GM15510 (cell line): Measurements from ENCODE around the gene DBNDD2.
A peak's percentile ranks its signal among the peaks of the same experiment; 100 is the strongest.

Experiments used
- POLR2A ChIP-seq: IDR thresholded peaks from 3 replicates; pipeline ENCODE4 v1.6.1; 2011; ENCODE audit warnings: borderline replicate concordance; ENCODE audit not compliant: insufficient read length; ENCODE audit errors: extremely low read depth

The DBNDD2 gene

DNA sequence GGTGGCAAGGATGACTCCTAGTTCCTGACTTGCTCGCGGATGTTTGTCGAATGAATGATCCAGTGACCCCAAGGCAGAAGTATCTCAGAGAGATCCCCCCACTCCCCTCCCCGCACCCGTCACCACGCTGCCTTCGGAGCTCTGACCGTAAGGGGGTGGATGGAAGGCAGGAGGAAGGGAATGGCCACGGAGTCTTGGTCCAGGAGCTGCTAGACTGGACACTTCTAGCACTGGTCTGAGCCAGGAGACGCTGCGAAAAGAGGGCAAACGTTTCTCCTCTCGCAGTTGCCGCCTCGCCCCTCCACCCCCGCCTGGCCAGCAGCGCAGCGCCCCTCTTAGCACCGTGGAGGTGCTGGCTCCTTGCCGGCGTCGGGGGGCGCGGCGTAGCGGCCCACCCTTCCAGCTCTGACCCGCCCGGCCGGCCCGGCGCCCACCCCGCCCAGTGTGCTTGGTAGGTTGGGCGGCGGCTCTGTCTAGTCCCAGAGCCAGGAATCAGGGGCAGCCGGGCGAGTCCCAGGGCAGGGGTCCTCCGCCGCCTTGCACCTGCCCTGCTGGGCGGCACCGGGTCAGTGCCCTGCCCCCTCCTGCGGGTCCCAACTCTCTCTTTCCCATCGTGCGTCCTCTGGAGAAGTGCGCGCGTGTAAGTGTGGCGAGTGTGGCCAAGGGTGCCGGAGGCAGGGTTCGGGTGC, 2.4 kb upstream of the DBNDD2 start:
- TF ChIP-seq POLR2A: no peak

DNA sequence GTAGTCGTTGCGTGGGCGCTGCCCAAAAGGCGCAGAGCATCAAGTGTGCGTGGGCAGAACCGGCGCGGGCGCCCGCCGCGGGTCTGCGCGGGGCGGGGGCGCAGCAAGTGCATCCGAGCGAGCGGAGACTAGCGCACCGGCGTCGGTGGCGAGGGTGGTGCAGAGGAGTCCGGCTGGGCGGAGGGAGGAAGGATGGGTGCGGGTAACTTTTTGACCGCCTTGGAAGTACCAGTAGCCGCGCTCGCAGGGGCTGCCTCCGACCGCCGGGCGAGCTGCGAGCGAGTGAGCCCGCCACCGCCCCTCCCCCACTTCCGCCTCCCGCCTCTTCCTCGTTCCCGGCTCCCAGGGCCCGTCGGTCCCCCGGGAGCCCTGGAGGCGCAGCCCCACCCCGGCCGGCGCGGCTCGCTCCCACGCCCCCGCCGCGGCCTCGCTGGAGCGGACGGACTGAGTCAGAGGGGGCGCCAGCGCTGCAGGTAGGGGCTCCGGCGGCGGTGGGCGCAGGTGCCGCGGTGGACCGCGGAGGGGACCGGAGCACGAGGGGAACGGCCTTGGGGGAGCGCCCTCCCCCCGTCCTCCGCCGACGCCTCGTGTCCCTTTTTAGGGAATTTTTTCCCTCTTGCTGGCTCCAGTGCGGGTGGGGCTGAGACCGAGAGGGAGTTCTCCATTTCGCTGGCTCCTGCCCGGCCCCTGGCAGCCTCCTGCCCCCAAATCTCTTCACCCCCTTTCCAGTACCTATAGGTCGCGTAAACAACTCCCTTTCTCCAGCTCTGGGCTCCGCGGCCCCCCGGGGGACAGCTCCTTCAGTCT, 1.6 kb upstream of the DBNDD2 start:
- TF ChIP-seq POLR2A: no peak

DNA sequence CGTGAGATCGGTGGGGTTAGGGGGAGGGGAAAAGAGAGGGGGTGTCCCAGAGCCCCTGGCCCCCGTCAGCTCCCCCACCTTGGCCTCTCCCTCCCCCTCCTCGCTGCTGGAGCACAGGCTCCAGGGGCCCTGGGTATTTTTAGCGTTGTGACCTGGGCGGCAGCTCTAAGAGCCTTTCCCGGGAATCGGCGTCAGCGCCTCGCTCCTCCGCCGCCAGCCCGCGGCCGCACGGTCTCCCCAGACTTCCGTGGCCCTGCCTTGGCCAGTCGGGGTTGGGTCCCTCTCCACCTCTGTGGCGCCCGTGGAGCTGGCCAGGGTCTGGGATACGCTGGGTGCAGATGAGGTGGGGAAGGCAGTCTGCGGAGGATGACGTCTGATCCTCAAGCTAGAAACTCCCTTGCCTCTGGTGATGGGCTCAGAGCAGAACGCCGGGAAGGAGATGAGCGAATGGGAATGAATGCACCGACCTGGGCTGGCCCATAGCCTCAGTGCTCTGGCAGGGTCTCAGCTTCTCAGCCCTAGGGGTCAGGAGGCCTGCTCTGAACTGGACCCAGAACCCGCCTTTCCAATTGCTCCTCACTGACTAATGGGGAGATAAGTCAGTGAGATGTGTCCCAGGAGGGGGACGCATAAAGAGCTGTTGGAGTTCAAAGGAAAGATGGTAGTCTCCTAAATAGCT, 883 bp upstream of the DBNDD2 start:
- no peak for TF ChIP-seq POLR2A

DNA sequence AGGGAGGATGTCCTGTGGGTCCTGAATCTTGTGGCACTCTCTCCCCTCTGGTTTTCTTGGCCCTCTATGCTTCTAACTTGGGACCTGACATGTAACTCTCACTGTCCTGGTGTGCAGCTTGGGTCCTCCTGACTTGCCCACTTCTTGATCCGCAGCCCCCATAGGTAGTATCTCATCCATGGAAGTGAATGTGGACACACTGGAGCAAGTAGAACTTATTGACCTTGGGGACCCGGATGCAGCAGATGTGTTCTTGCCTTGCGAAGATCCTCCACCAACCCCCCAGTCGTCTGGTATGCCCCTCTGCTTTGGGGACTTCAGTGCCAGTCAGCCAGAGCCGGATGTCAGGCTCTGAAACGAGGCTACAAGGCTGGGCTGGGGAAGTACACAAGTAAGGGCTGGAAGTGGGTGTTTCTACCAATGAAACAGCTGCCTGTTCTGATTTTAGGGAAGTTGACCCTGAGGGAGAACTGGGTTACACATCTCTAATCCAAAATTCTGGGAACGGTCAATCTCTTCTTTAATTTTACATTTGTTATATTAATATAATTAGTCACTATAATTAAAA, 641 bp downstream of the DBNDD2 start:
- no peak for TF ChIP-seq POLR2A

DNA sequence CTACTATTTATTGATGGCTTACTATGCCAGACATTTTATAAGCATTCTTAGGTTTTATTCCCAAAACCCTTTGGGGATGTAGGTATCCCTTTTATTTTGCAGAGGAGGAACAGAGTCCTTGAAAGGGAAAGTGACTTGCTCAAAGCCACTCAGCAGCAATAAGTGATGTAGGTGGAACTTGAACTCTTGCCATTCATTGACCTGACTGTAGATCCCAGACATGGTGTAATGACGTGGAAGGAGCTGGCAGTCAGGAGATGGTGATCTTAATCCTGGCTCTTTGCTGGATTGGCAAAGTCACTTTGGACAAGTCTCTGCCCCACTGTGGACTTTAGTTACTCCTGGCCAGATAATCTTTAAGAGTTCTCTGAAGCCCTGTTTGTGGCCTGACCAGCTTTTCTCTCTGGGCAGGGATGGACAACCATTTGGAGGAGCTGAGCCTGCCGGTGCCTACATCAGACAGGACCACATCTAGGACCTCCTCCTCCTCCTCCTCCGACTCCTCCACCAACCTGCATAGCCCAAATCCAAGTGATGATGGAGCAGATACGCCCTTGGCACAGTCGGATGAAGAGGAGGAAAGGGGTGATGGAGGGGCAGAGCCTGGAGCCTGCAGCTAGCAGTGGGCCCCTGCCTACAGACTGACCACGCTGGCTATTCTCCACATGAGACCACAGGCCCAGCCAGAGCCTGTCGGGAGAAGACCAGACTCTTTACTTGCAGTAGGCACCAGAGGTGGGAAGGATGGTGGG, 1.6 kb downstream of the DBNDD2 start:
- no peak for TF ChIP-seq POLR2A

DNA sequence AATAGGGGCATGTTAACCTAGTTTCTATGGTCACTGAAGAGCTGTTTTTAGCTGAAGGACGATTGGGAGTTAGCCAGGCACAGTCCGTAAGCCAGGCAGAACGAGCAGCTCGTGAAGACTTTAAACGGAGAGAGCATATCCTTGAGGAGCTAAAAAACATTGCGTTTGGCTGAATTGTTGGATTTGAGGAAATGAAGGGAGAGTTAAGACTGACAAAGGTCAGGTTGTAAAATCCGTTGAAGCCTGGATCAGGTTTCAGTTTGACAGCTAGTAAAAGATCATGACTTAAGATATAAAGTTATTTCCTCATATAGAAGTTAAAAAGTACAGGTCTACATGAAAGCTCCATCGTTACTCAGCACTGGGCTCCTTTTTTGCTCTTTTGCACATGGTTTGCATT, 2.8 kb downstream of the DBNDD2 start:
- TF ChIP-seq POLR2A: no peak

DNA sequence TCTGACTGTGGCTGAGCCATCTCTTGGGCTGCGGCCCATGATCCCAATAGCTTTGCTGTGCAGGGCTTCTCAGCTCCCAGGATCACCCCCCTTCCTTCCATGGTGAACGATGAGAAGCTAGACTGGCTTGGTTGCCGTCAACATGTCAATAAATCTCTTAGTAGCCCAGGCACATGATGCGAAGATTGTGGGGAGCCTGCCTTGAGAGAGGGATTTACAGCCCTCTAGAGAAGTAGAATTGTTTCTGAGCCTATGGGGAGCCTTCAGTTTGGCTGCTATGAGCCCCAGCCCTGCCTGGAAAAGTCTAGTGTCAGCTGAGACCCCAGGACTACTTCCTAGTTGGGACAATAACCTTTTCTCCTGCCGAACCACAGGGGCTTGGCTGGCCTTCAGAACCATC, 4.6 kb downstream of the DBNDD2 start:
- no peak for TF ChIP-seq POLR2A

DNA sequence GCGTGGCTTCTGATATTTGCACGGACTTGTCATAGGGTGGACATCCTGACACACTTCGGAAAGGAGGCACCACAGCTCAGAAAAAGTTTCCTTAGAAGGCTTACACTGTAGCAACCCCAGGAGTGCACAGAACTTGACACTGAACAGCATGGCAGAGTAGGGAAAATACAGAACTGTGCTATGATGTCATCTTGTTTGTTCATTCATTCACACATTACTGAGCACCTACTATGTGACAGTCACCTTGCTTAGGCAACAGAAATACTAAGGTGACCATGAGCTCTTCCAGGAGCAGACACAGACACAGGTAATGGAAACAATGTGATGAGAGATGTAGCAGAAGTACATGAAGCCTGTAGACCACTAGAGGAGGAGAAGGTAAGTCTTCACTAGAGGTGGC, 5.4 kb downstream of the DBNDD2 start:
- no peak for TF ChIP-seq POLR2A

DNA sequence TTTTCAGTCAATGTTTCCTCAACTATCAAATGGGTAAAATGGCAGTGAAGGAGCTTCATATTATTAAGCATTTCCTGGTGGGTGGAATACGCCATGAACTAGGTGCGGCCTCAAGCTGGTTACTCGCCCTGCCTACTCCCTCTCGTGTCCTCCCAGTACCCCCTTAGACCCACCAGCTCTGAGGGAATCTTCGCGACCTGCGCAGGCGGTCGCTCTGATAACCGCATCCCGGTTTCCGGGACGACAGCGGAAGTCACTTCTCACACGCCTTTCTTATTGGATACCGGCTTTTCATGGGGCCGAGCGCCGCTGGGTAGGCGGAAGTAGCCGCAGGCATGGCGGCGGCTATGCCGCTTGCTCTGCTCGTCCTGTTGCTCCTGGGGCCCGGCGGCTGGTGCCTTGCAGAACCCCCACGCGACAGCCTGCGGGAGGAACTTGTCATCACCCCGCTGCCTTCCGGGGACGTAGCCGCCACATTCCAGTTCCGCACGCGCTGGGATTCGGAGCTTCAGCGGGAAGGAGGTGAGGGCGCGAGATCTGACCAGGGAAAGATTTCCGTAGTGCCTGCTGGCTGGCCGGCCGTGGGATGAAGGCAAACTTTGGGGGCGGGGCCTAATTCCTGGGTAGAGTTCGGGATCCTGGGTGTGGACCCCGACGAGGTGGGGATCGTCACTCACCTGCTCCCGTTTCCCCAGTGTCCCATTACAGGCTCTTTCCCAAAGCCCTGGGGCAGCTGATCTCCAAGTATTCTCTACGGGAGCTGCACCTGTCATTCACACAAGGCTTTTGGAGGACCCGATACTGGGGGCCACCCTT, 7.9 kb downstream of the DBNDD2 start, which contains the start of gene PIGT:
PIGT (plus strand) TSS at position 320 of the 816 bp plus-strand sequence; CDS start at position 336, 16 bp downstream.
- TF ChIP-seq POLR2A: peak; percentile 96

DNA sequence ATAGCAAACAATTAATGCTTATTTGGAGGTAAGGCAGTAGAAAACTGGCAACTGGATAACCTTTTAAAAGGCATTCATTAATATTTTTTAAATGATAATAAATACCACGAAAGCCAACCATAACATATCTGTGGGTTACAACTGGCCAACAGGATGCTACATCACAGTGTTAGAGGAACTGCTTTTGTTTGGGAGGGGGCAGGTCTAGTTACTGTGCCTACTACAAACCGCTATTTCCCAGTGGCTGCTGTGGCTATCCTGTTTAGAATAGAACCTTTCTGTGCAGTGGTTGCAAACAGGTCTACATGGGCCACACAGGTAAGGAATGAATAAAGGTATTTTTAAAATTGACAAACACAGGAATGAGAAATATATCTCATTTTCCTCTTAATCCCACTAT, 8.8 kb downstream of the DBNDD2 start:
- no peak for TF ChIP-seq POLR2A

DNA sequence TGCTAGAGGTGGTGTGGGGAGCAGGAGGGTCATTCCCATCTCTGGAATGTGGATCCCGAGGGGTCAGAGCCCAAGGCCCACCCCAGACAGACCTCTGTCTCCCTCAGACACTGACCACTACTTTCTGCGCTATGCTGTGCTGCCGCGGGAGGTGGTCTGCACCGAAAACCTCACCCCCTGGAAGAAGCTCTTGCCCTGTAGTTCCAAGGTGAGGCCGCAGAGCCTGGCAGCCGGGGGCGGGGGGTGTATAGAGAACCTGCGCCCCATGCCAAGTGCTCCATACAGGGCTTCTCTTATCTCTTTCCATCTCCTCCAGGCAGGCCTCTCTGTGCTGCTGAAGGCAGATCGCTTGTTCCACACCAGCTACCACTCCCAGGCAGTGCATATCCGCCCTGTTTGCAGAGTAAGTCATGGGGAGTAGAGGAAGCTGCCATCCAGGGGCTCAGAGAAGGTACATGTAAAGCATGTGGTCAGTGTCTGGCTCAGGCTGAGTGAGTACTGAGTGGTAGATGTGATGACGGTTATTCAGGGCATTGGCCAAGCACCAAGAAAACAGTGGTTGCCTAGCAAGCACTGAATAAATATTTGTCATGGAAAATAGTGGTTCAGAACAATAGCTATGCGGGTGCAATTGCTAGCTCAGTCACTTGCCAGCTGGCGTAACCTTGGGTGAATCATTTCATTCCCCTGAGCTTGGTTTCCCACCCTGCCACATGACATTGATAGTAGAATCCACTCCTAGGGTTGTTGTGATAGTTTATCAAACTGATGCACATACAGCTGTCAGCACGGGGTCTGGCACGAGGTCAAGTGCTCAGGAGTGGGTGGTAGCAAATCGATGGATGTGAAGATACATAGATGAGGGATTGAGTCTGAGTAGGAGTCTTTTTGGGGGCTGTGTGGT, 11.4 kb downstream of the DBNDD2 start:
- no peak for TF ChIP-seq POLR2A

DNA sequence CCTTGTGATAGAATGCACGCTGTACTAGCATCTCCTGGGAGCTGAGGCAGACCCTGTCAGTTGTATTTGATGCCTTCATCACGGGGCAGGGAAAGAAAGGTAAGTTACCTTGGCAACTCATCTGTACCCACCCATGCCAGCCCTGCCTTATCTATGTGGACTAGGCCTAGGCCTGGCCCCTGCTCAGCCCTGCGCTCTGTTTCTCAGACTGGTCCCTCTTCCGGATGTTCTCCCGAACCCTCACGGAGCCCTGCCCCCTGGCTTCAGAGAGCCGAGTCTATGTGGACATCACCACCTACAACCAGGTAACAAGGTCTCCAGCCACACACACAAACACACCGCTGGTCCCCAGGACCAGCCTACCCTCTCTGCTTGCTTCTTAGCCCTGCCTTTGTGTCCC, 12.0 kb downstream of the DBNDD2 start:
- TF ChIP-seq POLR2A: no peak

DNA sequence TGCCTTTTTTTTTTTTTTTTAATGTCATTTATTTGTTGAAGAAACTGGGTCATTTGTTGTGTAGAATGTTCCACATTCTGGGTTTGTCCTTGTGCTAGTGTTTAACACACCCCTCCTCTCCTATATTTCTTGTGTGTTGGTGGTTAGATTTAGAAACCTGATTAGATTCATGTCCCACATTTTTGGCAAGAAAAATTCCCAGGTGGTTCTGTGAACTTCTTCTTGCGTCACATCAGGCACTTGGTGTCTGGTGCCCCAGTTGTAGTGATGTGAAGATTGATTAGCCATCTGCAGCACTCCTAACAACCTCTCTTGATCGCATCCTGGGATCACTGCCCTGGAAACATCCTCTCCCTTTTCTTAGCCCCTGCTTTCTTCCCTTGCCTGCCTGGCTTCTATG, 15.6 kb downstream of the DBNDD2 start:
- TF ChIP-seq POLR2A: no peak
